Activated CD4-positive, alpha-beta T cell treated with anti-CD3 and anti-CD28 coated beads for 36 hours (primary cell): ENCODE results near the gene ATP1A3. TPM values are rescaled to one million over a fixed set of nuclear protein-coding genes. Genes with fewer than 3 reads are reported as not detected.

Experiments used
- ATAC-seq: fragments of 200-7000 bp; cut with Tn5 transposase; one replicate; pipeline ENCODE4 v1.10.0; 2021; ENCODE audit warnings: mild to moderate bottlenecking, moderate library complexity
- CTCF ChIA-PET: fragments of 350-600 bp; sonication (Branson Sonifier 250); formaldehyde crosslinking; loops from one replicate; lab custom pipeline; 2021; ENCODE audit warnings: antibody characterized with exemption; lab: Charles Lee
- POLR2A ChIA-PET: fragments of 350-600 bp; sonication (Branson Sonifier 250); formaldehyde crosslinking; loops from one replicate; lab custom pipeline; 2021; ENCODE audit warnings: antibody characterized with exemption, inconsistent platforms; lab: Charles Lee
- DNase-seq: peaks from one replicate; pipeline ENCODE4 v3.0.0-alpha.2; 2020
- H3K27ac Mint-ChIP-seq: one replicate; pipeline ENCODE4 v1.8.0; 2021; ENCODE audit warnings: mixed read lengths
- H3K27me3 Mint-ChIP-seq: one replicate; pipeline ENCODE4 v1.8.0; 2021; ENCODE audit warnings: mixed read lengths
- H3K36me3 Mint-ChIP-seq: one replicate; pipeline ENCODE4 v1.8.0; 2021; ENCODE audit warnings: low read depth, mixed read lengths
- H3K4me1 Mint-ChIP-seq: one replicate; pipeline ENCODE4 v1.8.0; 2021; ENCODE audit warnings: mixed read lengths
- H3K4me3 Mint-ChIP-seq: one replicate; pipeline ENCODE4 v1.8.0; 2021; ENCODE audit warnings: mild to moderate bottlenecking, moderate library complexity, mixed read lengths
- H3K9me3 Mint-ChIP-seq: one replicate; pipeline ENCODE4 v1.8.0; 2021; ENCODE audit warnings: low read depth, mixed read lengths
- intact Hi-C, 2 experiments: fragments of 100-400 bp; cut with DNase I in 1 of 2; cut with micrococcal nuclease in 1 of 2; formaldehyde crosslinking; loops; one replicate each; pipeline versions ENCODE4 v1.14.2 to v1.15.1; 2022 to 2024; cut with DNase I, micrococcal nuclease
- total RNA-seq, 2 experiments: library from RNA; stranded (reverse); gene quantifications; one replicate each; pipeline ENCODE4 v1.2.3, GENCODE V29; 2021

ATP1A3 gene
- total RNA-seq, 2 experiments from 2014 or later = 1.8 TPM

GRCh38 chr19:41978470-41978869 lies 15.6 kb downstream of the ATP1A3 start:
- Mint-ChIP-seq H3K27me3 (no peaks in the 10 kb centered on the region), H3K4me3 (no peak overlapping the region), H3K9me3 (no peaks in the 10 kb centered on the region), H3K4me1 (no peaks in the 10 kb centered on the region), H3K27ac (no peak overlapping the region), H3K36me3 (no peaks in the 10 kb centered on the region)
- ChIA-PET POLR2A (no interaction called here), CTCF (no interaction called here)
- no peak for DNase-seq
- ATAC-seq = no peak
- intact Hi-C loops = no loop called here

- Mint-ChIP-seq H3K4me3 (no peak overlapping the region), H3K9me3 (no peaks in the 10 kb centered on the region), H3K36me3 (no peaks in the 10 kb centered on the region), H3K27me3 (no peaks in the 10 kb centered on the region), H3K4me1 (no peaks in the 10 kb centered on the region), H3K27ac (no peak overlapping the region)
- ChIA-PET POLR2A (no interaction called here), CTCF (no interaction called here)
- no peak for DNase-seq
- intact Hi-C loops = no loop called here
- ATAC-seq = no peak
Observed at GRCh38 chr19:41977916-41978315, 16.1 kb downstream of the ATP1A3 start.

- intact Hi-C loops = no loop called here
- Mint-ChIP-seq H3K4me1 (no peaks in the 10 kb centered on the region), H3K9me3 (no peaks in the 10 kb centered on the region), H3K4me3 (no peak overlapping the region), H3K36me3 (no peaks in the 10 kb centered on the region), H3K27ac (no peak overlapping the region), H3K27me3 (no peaks in the 10 kb centered on the region)
- POLR2A ChIA-PET = interaction anchor here (0.6 kb wide), 1 partner anchor 102 kb away, joined by 3 read pairs; no protein-coding TSS in a partner anchor
- DNase-seq = no peak
- ATAC-seq = no peak
- CTCF ChIA-PET = no interaction called here
Observed at GRCh38 chr19:41974652-41975051, 19.4 kb downstream of the ATP1A3 start.

- Mint-ChIP-seq H3K27me3 (peaks cover 2% of the 10 kb centered on the region), H3K4me3 (no peak overlapping the region), H3K4me1 (no peaks in the 10 kb centered on the region), H3K36me3 (no peaks in the 10 kb centered on the region), H3K27ac (no peak overlapping the region), H3K9me3 (no peaks in the 10 kb centered on the region)
- CTCF ChIA-PET = no interaction called here
- POLR2A ChIA-PET = no interaction called here
- intact Hi-C loops = no loop called here
- DNase-seq = no peak
- ATAC-seq = no peak
Observed at GRCh38 chr19:41971363-41971762, 22.7 kb downstream of the ATP1A3 start.

- Mint-ChIP-seq H3K4me1 (no peaks in the 10 kb centered on the region), H3K9me3 (no peaks in the 10 kb centered on the region), H3K36me3 (no peaks in the 10 kb centered on the region), H3K4me3 (no peak overlapping the region), H3K27ac (no peak overlapping the region), H3K27me3 (peaks cover 2% of the 10 kb centered on the region)
- POLR2A ChIA-PET = no interaction called here
- CTCF ChIA-PET = no interaction called here
- intact Hi-C loops = no loop called here
- DNase-seq (no peak), ATAC-seq (no peak)
Observed at GRCh38 chr19:41969772-41970458, 24.1 kb downstream of the ATP1A3 start.

GRCh38 chr19:41968751-41969595 lies 25.1 kb downstream of the ATP1A3 start:
- no peak for ATAC-seq
- ChIA-PET POLR2A (no interaction called here), CTCF (no interaction called here)
- H3K4me1 Mint-ChIP-seq = no peaks in the 10 kb centered on the region
- no peak overlapping the region for H3K27ac Mint-ChIP-seq
- no peaks in the 10 kb centered on the region for H3K9me3 Mint-ChIP-seq
- H3K36me3 Mint-ChIP-seq = no peaks in the 10 kb centered on the region
- H3K4me3 Mint-ChIP-seq = no peak overlapping the region
- peaks cover 2% of the 10 kb centered on the region for H3K27me3 Mint-ChIP-seq
- intact Hi-C loops = no loop called here
- DNase-seq = no peak

GRCh38 chr19:41967054-41967783 lies 26.8 kb downstream of the ATP1A3 start:
- intact Hi-C loops = no loop called here

GRCh38 chr19:41965106-41965505 lies 28.9 kb downstream of the ATP1A3 start:
- Mint-ChIP-seq H3K9me3 (no peaks in the 10 kb centered on the region), H3K36me3 (no peaks in the 10 kb centered on the region), H3K27me3 (peaks cover 2% of the 10 kb centered on the region), H3K4me1 (no peaks in the 10 kb centered on the region), H3K4me3 (no peak overlapping the region), H3K27ac (no peak overlapping the region)
- no peak for ATAC-seq
- intact Hi-C loops = no loop called here
- DNase-seq = no peak
- POLR2A ChIA-PET = no interaction called here
- CTCF ChIA-PET = interaction anchor here (0.6 to 1.3 kb wide), 3 partner anchors 13 to 175 kb away, joined by 3 to 4 read pairs (median 4); no protein-coding TSS in a partner anchor

More at GRCh38 chr19:41967054-41967783, 26.8 kb downstream of the ATP1A3 start:
- Mint-ChIP-seq H3K36me3 (no peaks in the 10 kb centered on the region), H3K27ac (no peak overlapping the region), H3K4me3 (no peak overlapping the region), H3K9me3 (no peaks in the 10 kb centered on the region), H3K4me1 (no peaks in the 10 kb centered on the region), H3K27me3 (peaks cover 2% of the 10 kb centered on the region)
- POLR2A ChIA-PET = no interaction called here
- DNase-seq = no peak
- ATAC-seq = no peak
- CTCF ChIA-PET = interaction anchor here (0.6 kb wide), 1 partner anchor 273 kb away, joined by 3 read pairs; no protein-coding TSS in a partner anchor

GRCh38 chr19:41960973-41961372 lies 33.1 kb downstream of the ATP1A3 start:
- DNase-seq = no peak
- Mint-ChIP-seq H3K36me3 (no peaks in the 10 kb centered on the region), H3K4me1 (peaks cover 16% of the 10 kb centered on the region), H3K27me3 (no peaks in the 10 kb centered on the region), H3K9me3 (no peaks in the 10 kb centered on the region), H3K4me3 (no peak overlapping the region), H3K27ac (no peak overlapping the region)
- no peak for ATAC-seq
- POLR2A ChIA-PET = no interaction called here
- CTCF ChIA-PET = interaction anchor here (0.7 kb wide), 1 partner anchor 74 kb away, joined by 3 read pairs; no protein-coding TSS in a partner anchor
- intact Hi-C loops = no loop called here

- Mint-ChIP-seq H3K27ac (peak within 1 kb of the TSS; percentile 87), H3K9me3 (no peaks in the 10 kb centered on the region), H3K4me1 (peaks cover 16% of the 10 kb centered on the region), H3K4me3 (peak within 1 kb of the TSS; percentile 81), H3K36me3 (no peaks in the 10 kb centered on the region), H3K27me3 (no peaks in the 10 kb centered on the region)
- POLR2A ChIA-PET = interaction anchor here (1.0 to 1.6 kb wide), 4 partner anchors 14 to 100 kb away, joined by 3 to 6 read pairs (median 4); partner anchors contain the start of gene RPS19
- intact Hi-C loops = loop anchor here (1.0 to 5.0 kb wide), 11 partner anchors 14 to 1793 kb away; partner anchors contain the start of genes ATP1A3 (in 1 of the 2), DEDD2 (in 1 of the 2), GSK3A (in 1 of the 2) and SMG9 (in 1 of the 2)
- CTCF ChIA-PET = interaction anchor here (0.5 to 3.7 kb wide), 13 partner anchors 14 to 651 kb away, joined by 3 to 14 read pairs (median 3); partner anchors contain the start of gene RPS19
- DNase-seq = peak; percentile 94
- peak; percentile 88 for ATAC-seq
Observed at GRCh38 chr19:41959056-41960053, 34.7 kb downstream of the ATP1A3 start, which contains the start of gene RABAC1. TSS of gene RABAC1 (minus strand) at chr19:41959321. CDS start at chr19:41959292, 29 bp downstream.
